ENCODE data around the gene NOSIP.

The NOSIP gene

DNA sequence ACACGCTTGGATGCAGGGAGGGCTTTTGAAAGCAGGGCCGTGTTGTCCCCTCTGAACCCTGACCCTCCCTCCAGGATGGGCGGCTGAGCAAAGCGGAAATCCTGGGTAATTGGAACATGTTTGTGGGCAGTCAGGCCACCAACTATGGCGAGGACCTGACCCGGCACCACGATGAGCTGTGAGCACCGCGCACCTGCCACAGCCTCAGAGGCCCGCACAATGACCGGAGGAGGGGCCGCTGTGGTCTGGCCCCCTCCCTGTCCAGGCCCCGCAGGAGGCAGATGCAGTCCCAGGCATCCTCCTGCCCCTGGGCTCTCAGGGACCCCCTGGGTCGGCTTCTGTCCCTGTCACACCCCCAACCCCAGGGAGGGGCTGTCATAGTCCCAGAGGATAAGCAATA is 37.3 kb downstream of the NOSIP start:
- DNase-seq = no peak

DNA sequence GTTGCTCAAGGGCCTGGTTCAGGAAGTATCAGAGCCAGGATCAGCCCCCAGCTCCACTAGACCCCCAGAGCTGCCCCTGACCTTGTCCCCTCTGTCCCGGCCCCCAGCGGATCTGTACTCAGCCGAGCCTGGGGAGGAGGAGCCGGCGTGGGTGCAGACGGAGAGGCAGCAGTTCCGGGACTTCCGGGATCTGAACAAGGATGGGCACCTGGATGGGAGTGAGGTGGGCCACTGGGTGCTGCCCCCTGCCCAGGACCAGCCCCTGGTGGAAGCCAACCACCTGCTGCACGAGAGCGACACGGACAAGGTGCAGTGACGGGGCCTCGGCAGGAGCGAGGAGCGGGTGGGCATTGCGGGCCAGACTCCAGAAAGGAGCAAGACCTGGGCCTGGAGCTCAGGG is 37.9 kb downstream of the NOSIP start:
- no peak for DNase-seq

DNA sequence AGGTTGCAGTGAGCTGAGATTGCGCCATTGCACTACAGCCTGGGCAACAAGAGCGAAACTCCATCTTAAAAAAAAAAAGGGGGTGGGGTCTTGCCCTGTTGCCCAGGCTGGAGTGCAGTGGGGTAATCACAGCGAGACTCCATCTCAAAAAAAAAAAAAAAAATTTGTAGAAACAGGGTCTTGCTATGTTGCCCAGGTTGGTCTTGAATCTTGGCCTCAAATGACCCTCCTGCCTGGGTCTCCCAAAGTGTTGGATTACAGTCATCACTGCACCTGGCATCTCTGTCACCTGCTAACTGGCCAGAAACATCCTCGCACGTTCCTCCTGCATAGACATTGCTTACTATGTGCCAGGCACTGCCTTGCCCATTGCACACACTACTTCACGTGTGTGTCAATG is 38.4 kb downstream of the NOSIP start:
- no peak for DNase-seq

DNA sequence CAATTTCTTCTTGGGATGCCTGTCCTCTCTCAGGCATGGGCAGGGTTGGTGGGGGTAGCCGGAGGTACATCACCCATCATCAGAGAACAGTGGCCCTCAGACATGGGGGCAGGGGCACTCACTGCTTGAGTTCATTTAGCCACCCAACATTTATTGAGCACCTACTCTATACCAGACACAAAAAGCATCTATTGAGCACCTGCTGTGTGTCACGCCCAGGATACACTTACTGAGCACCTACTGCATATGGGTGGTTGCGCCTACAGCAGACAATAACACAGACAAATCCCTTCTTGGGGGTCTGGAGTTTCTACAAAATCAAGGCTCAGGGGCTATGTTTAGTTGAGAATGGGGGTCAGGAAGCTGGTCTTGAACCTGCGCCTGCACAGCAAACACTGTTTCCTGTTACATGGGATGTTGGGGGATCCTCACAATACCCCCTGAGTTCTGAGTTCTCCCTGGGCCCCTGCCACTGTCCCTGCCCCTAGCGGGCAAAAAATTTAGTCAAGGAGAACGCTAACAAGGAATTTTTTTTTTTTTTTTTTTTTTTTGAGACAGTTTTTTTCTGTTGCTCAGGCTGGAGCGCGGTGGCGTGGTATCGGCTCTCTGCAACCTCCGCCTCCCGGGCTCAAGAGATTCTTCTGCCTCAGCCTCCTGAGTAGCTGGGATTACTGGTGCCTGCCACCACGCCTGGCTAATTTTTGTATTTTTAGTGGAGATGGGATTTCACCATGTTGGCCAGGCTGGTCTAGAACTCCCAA is 41.0 kb downstream of the NOSIP start:
- no peak for DNase-seq

DNA sequence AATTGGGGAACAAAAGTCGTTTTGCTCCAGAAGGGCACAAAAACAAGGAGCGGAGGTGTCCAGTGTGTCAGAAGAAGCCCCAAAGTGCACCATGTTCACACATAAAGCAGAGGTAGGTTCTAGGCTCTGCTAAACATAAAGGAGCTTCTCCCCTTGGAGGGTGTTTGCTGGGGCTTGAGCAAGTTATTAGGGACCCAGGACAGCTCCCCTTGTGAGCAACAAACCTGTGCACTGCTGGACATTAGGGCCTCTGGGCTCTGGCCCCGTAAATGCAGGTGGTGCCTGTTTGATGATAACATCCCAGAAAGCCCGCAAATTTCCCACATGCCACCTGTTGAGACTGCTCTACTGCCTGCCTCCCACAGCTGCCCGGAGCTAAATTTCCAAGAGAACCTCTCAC is 41.7 kb downstream of the NOSIP start:
- DNase-seq = no peak

DNA sequence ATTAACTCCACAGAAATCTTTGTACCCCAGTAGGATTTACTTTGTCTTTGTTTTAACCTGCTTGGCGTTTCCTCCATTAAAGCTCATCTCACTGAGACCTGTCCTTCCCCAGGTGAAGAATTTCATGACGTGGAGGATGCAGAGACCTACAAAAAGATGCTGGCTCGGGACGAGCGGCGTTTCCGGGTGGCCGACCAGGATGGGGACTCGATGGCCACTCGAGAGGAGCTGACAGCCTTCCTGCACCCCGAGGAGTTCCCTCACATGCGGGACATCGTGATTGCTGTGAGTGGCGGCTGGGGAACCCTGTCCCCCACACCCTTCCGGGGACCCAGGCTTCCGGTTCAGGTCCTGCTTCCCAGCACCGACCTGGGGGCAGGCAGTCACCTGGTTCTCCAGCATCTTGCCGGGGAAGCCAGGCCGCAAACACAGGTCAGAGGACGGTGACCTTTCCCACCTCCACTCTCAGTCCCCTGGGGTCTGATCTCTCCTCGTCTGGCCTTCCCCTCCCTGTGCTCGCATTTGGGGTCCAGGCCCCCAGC is 43.4 kb downstream of the NOSIP start:
- no peak for DNase-seq

DNA sequence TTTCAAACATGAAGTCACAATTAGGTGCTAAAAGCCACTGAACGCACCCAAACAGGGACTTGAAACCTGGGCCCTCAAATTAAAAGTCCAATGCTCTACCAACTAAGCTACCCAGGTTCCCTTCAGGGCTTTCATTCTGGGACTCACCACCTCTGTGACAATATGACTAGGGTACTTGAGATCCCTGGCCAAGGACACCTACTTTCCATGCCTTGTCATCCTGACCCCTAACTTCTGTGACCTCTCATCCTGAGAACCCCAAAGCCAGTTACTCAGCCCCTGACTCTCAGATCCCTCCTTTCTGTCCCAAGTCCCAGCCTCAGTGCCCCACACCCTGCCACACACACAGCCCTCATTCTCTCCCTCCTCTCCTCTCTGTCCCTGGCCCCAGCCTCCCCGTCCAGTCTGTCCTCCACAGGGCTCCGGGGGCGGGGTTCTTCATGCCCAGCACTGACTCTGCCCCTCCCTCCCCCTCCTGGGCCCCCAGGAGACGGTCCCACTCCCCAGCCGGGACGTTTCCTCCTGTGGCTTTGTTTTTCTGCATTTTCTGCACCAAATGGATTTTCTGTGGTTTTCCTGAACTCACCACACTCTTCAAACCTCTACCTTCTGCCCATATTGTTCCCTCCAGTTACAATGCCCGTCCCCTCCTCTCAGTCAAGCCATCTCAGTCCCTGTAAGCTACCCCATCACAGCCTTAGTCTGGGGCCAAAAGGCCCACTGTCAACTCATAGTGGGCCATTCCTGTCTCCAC is 45.5 kb downstream of the NOSIP start:
- no peak for DNase-seq

DNA sequence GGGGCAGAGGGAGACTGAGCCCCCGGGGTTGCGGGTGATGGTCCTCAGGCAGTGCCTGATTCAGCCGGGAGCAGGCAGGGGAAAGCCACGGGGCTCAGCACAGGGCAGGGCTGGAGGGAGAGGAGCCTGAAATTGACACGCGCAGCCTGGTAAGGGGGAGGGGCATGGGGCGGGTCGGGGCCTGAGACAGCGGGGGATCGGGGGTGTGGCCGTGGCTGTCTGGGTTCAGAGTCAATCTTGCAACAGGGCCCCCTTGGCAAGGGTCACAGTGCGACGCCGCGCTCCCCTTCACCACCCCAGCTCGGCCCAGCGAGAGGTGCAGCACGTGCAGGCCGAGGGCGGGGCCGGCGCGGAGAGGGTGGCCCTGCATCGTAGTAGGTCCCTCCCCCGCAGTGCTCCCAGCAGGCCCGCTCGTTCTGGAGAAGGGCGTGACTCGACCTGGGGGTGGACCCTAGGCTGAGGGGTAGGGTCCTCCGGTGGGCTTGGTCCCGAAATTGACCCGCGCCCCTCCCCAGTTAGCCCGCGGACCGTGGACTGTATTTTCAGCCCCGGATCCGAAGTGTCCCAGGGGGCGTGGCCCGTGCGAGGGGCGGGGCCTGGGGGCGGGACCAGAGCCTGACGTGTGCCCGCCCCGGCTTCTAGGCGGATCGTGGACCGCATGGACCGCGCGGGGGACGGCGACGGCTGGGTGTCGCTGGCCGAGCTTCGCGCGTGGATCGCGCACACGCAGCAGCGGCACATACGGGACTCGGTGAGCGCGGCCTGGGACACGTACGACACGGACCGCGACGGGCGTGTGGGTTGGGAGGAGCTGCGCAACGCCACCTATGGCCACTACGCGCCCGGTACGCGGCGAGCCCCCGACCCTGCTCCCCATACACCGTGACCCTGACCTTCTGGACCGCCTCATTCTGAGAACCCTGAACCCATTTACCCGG is 46.5 kb downstream of the NOSIP start:
- peak; percentile 82 to 88 (median 82) for DNase-seq

DNA sequence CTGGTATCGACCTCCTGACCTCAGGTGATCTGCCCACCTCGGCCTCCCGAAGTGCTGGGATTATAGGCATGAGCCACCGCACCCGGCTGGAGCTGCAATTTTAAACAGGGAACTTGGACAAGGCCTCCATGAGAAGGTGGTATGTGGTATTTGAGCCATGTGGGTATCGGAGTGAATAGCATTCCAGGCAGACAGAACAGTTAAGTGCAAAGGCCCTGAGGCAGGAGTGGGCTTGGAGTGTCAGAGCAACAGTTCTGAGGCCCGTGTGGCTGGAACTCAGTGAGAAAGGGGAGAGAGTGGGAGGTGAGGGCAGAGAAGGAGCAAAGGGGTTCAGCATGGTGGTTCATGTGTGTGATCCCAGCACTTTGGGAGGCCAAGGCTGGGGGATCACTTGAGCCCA is 49.6 kb downstream of the NOSIP start:
- DNase-seq = no peak

DNA sequence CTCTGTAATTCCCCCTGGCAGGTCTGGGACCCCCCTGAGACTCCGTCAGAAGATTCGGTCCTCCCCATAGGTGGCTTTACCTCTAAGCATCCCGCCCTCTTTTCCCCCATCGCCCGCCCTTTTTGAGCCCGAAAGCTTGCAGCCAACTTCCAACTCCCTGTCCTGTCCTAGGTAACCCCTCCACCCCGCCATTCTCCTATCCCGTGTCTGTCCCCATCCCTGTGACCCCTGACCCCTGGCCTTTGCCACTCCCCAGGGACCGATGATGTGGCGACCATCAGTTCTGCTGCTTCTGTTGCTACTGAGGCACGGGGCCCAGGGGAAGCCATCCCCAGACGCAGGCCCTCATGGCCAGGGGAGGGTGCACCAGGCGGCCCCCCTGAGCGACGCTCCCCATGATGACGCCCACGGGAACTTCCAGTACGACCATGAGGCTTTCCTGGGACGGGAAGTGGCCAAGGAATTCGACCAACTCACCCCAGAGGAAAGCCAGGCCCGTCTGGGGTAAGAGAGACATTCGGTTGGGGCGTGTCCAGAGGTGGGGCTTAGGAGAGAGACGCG is 52.1 kb downstream of the NOSIP start:
- no peak for DNase-seq

DNA sequence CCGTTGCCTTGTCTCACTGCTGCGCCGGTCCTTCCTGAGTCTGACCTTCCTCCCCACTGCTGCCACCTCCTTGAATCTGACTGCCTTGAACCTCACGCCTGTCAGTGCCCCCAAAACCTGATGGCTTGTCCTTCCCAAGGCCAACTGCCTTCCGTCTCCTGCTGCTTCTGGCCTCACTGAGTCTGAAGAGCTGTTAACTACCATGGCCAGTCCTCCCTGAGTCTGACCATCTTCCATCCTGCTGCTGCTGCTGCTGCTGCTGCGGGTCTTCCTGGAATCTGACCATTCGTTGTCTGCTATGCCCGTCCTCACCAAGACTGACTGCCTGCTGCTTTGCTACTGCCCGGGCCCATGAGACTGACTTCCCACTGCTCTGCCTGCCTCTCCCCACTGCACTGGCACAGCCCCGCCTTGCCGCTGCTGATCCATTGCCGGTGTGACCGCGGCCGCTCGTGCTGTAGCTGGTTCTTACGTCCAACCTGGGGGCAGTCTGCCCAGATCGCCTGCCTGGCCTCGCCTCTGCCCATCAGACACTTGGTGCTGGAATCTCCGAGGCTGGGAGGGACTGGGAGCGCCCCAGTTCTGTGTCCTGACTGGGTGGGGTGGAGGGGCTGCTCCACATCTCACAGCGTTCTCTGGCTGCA is 55.4 kb downstream of the NOSIP start:
- no peak for DNase-seq

DNA sequence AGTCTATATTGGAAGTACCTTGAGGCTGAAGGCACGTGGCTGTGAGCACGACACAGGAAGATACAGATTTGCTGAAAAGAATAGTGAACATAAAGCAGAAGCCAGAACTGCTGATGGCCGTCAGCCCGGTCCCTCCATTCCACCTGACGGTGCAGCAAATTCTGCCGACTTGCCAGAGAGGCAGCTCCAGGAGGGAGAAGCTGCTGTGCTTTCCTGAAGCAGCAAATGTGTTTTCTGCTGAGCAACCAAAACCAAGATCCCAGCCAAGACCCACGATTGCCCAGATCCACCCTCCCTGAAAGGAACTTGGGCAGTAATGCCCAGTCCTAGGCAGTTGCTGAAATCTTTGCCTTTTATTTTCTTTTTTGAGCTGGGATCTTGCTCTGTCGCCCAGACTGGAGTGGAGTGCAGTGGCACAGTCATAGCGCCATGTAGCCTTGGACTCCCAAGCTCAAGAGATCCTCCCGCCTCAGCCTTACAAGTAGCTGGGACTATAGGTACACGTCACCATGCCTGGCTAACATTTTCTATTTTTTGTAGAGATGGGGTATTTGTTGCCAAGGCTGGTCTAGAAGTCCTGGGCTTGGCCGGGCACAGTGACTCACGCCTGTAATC is 59.5 kb downstream of the NOSIP start:
- DNase-seq = no peak

DNA sequence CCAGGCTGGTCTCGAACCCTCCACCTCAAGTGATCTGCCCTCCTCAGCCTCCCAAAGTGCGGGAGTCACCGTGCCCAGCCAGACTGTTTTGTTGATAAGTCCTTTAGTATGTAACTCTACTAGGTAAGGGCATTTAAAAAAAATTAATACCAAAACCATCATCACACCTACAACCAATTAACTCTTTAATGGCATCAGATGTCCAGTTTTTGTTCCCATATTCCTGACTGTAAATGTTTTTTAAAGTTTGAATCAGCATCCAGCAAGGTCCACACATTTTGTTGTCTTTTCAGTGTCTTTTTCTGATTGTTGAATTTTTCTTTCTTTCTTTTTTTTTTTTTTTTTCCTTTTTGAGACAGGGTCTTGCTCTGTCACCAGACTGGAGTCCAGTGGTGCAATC is 62.3 kb downstream of the NOSIP start:
- DNase-seq = no peak

DNA sequence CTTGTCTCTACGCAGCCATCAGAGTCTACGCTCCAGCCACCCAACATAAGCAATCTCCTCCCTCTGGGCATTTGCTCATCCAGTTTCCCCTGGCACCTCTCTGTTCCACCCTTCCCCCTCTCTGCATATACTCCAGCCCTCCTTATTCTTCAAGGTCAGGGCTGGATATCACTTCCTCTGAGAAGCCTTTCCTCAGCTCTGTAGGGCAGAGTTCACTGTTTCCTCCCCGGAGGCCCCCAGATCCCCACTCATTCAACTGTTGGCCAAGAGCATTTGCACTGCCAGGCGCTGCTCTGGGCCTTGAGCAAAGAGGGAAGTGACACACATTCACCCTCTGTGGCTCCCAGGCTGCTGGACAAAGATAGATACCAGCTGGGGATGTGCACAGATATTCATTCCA is 64.6 kb downstream of the NOSIP start:
- DNase-seq = no peak

DNA sequence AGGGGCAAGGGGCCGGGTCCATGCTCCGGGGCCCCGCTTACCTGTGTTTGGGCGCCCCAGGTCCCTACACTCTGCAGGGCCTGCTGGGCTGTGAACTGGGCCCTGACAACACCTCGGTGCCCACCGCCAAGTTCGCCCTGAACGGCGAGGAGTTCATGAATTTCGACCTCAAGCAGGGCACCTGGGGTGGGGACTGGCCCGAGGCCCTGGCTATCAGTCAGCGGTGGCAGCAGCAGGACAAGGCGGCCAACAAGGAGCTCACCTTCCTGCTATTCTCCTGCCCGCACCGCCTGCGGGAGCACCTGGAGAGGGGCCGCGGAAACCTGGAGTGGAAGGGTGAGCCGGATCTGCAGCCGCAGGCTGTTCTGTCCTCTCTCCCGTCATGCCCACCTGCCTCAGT is 66.2 kb downstream of the NOSIP start:
- peak; percentile 33 to 54 (median 48) for DNase-seq

DNA sequence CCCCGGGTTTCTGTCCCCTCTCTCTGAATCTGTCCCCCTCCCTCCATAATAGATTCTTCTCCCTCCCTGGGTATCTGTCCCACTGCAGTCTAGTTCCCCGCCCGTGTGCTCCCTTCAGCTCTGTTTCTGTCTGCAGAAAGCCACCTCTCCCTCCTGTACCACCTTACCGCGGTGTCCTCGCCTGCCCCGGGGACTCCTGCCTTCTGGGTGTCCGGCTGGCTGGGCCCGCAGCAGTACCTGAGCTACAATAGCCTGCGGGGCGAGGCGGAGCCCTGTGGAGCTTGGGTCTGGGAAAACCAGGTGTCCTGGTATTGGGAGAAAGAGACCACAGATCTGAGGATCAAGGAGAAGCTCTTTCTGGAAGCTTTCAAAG is 66.6 kb downstream of the NOSIP start:
- DNase-seq = peak; percentile 47 to 70 (median 69)

DNA sequence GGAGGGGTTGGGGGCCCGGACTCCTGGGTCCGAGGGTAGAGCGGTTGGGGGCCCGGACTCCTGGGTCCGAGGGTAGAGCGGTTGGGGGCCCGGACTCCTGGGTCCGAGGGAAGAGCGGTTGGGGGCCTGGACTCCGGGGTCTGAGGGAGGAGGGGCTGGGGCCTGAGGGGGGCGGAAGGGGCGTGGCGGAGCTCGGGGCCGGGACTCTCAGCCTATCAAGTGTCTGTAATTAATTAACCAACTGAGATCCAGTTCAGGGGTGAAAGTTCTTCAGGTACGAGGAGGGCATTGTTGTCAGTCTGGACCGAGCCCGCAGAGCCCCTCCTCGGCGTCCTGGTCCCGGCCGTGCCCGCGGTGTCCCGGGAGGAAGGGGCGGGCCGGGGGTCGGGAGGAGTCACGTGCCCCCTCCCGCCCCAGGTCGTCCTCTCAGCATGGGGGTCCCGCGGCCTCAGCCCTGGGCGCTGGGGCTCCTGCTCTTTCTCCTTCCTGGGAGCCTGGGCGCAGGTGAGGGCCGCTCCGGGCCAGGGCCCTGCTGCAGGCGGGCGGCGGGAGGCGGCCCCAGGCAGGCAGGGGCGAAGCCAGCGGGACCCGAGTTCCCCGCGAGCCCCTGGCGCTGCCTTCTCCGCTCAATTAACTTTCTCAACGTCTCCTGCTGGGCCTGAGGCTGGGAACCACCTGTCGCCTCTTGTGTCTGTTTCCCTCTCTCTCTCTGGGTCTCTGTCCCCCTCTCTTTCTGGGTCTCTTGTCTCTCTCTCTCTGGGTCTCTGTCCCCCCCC is 67.2 kb downstream of the NOSIP start:
- peak; percentile 80 to 86 (median 83) for DNase-seq

DNA sequence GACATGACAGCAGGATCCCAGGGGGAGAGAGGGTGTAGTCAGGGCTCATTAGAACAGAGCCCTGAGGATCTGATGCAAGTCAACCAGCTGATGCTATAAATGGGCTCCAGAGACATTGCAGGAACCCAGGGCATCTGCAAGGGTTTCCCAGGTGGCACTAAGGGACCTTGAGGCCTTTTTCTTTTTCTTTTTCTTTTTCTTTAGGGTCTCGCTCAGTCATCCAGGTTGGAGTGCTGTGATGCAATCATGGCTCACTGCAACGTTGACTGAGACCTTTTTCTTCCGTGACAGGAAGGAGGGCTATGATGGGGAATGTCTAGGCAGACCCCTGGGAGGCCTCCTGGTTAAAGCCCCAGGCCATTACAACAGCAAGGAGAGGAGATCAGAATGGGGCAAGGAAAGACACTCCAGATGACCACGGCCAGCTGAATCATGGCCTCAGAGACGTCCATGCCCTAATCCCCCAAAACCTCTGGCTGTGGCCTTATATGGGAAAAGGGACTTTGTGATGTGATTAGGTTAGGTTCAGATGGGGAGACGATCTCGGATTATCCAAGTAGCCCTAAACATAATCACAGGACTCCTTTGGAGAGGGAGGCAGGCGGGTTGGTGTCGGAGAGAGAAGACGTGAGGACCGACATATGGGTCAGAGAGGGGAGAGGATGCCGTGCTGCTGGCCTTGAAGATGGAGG is 72.4 kb downstream of the NOSIP start:
- no peak for DNase-seq

DNA sequence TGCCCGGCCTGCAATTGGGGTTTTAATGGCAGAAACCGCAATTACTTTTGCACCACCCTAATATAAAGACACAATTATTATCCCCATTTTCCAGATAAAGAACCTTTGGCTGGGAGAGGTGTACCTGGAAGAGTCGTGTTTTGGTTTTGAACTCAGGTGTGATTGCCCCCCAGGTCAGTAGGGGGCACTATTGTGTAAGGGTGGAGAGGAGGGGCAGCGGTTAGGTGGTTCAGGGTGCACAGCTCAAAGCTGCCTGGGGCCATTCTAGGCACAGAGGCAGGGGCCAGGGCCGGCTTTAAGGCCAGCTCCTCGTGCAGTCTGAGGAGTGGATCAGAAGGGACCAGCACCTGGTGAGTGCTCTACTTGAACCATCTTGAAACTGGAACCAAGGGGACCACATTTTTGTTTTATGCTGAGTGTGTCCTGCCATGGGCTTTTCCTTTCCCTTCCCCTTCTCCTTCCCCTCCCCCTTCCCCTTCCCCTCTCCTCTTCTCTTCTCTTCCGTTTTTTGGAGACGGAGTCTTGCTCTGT is 73.7 kb downstream of the NOSIP start:
- DNase-seq = peak; percentile 49 to 80 (median 79)
